ENCODE measurements around the gene ZMYND19.

GRCh38 chr9:137540536-137540935 lies 49.8 kb downstream of the ZMYND19 start:
- no peak for TF ChIP-seq CTCF (IDR thresholded peaks at IDR 0.05)
- no peak for TF ChIP-seq POLR2A (IDR thresholded peaks at IDR 0.05)
